HG03135 (cell line): ENCODE data around the gene GALNT6.

Experiments used
- ATAC-seq: cut with Tn5 transposase; IDR thresholded peaks from one replicate; pipeline ENCODE4 v1.9.1; 2021; ENCODE audit warnings: mild to moderate bottlenecking, moderate library complexity; ENCODE audit not compliant: unreplicated experiment

The GALNT6 gene

GRCh38 chr12:51391283-51392123 lies at the start of gene GALNT6:
GALNT6 (minus strand) TSS chr12:51391406; CDS start chr12:51379781, 11,625 bp downstream.
- peak; percentile 35 for ATAC-seq

- no peak for ATAC-seq
Measured at GRCh38 chr12:51439330-51439729, 48.1 kb upstream of the GALNT6 start.

- ATAC-seq = no peak
Measured at GRCh38 chr12:51437431-51437830, 46.2 kb upstream of the GALNT6 start.

GRCh38 chr12:51434305-51434704 lies 43.1 kb upstream of the GALNT6 start:
- no peak for ATAC-seq

- no peak for ATAC-seq
Measured at GRCh38 chr12:51432921-51433320, 41.7 kb upstream of the GALNT6 start.

GRCh38 chr12:51430196-51430895 lies 39.1 kb upstream of the GALNT6 start:
- ATAC-seq = no peak

GRCh38 chr12:51429700-51430099 lies 38.5 kb upstream of the GALNT6 start:
- no peak for ATAC-seq

GRCh38 chr12:51428256-51428655 lies 37.0 kb upstream of the GALNT6 start:
- ATAC-seq = no peak

- ATAC-seq = peak; percentile 93
Measured at GRCh38 chr12:51424662-51425539, 33.7 kb upstream of the GALNT6 start, which contains the start of gene SLC4A8. SLC4A8 (plus strand) TSS chr12:51424831; CDS start chr12:51424988, 157 bp downstream.

- no peak for ATAC-seq
Measured at GRCh38 chr12:51424094-51424661, 33.0 kb upstream of the GALNT6 start.

- ATAC-seq = no peak
Measured at GRCh38 chr12:51421266-51421884, 30.2 kb upstream of the GALNT6 start.

GRCh38 chr12:51419425-51420193 lies 28.4 kb upstream of the GALNT6 start:
- no peak for ATAC-seq

GRCh38 chr12:51417826-51418225 lies 26.6 kb upstream of the GALNT6 start:
- no peak for ATAC-seq

- ATAC-seq = no peak
Measured at GRCh38 chr12:51415931-51416330, 24.7 kb upstream of the GALNT6 start.

- no peak for ATAC-seq
Measured at GRCh38 chr12:51413791-51414190, 22.6 kb upstream of the GALNT6 start.

- ATAC-seq = no peak
Measured at GRCh38 chr12:51413149-51413548, 21.9 kb upstream of the GALNT6 start.

GRCh38 chr12:51409846-51410245 lies 18.6 kb upstream of the GALNT6 start:
- no peak for ATAC-seq

GRCh38 chr12:51407604-51408003 lies 16.4 kb upstream of the GALNT6 start:
- no peak for ATAC-seq

GRCh38 chr12:51406859-51407258 lies 15.7 kb upstream of the GALNT6 start:
- ATAC-seq = no peak

- no peak for ATAC-seq
Measured at GRCh38 chr12:51406290-51406689, 15.1 kb upstream of the GALNT6 start.
